Central memory CD8-positive, alpha-beta T cell (primary cell): ENCODE data around the gene MAML3.

ENCODE experiments used
- ATAC-seq: fragments of 150-1000 bp; cut with Tn5 transposase; replicated peaks from 2 replicates; pipeline ENCODE4 v1.10.0; 2022; ENCODE audit warnings: mild to moderate bottlenecking, moderate FRiP score, moderate number of reproducible peaks; ENCODE audit not compliant: poor library complexity, severe bottlenecking; ENCODE audit errors: extremely low read depth
- DNase-seq, 2 donors: peaks; one replicate each; pipeline ENCODE4 v3.0.0; 2021; ENCODE audit warnings: low spot score in 2 of 2
- H3K27ac Mint-ChIP-seq: one replicate; pipeline ENCODE4 v1.8.0; 2022; ENCODE audit warnings: low read depth, mild to moderate bottlenecking, moderate library complexity, mixed read lengths
- H3K27me3 Mint-ChIP-seq: one replicate; pipeline ENCODE4 v1.8.0; 2022; ENCODE audit warnings: mixed read lengths
- H3K36me3 Mint-ChIP-seq: one replicate; pipeline ENCODE4 v1.8.0; 2022; ENCODE audit warnings: mild to moderate bottlenecking, moderate library complexity, mixed read lengths; ENCODE audit not compliant: insufficient read depth
- H3K4me1 Mint-ChIP-seq: one replicate; pipeline ENCODE4 v1.8.0; 2022; ENCODE audit warnings: mixed read lengths
- H3K4me3 Mint-ChIP-seq: one replicate; pipeline ENCODE4 v1.8.0; 2022; ENCODE audit warnings: mild to moderate bottlenecking, moderate library complexity, mixed read lengths
- H3K9me3 Mint-ChIP-seq: one replicate; pipeline ENCODE4 v1.8.0; 2022; ENCODE audit warnings: mixed read lengths

Gene MAML3

DNA sequence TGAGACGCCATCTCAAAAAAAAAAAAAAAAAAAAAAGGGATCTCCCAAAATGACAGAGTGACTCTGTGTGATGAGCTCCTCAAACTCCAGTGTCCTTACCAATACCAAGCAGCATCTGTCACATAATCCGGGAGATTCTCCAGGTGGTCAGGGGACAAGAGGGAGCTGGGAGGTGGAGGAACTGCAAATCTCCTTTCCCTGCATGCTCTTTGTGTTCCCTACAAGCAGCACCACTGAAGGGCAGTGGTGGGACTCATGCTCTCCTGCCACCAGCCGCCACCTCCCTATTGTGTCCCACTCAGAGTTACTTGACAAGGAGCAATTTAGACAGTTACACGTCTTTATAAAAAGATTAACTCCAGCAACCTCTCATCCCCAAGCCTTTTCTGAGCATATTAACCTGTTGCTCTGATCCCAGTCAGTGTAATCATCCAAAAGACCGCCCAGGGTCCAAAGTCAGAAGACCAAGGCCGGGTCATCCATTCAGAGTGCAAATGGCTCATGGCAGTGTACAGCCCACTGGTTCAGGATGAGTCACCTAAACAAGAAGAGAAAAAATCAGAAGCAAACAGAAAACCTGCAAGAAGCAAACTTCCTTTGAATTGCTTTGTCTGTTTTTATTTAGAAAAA lies 464.8 kb downstream of the MAML3 start:
- H3K27me3 Mint-ChIP-seq, result no peaks in the 10 kb centered on the region
- H3K4me3 Mint-ChIP-seq, result no peak overlapping the region
- H3K9me3 Mint-ChIP-seq, result no peaks in the 10 kb centered on the region
- H3K36me3 Mint-ChIP-seq, result no peaks in the 10 kb centered on the region
- no peaks in the 10 kb centered on the region for H3K4me1 Mint-ChIP-seq
- H3K27ac Mint-ChIP-seq, result no peak overlapping the region
- DNase-seq (no peak), ATAC-seq (no peak)

DNA sequence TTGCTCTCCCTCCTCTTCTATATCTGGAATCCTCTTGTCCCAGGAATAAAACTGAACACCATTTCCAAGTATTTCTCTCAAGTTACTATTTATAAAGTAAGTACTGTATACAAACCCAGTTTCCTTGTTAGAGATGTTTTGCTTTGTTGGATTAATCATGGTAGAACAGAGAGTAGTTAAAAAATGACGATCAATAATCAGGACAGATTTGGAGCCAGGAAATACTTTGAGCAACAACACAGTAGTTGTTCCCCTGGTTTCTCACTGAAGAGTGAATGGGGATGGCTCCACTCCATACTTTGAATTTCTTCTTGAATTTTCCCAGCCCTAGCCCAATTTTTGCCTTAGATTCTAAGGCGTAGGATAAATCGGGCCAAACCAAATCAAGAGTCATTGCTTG lies 467.0 kb downstream of the MAML3 start:
- DNase-seq (no peak), ATAC-seq (no peak)
- Mint-ChIP-seq H3K4me3 (no peak overlapping the region), H3K36me3 (no peaks in the 10 kb centered on the region), H3K9me3 (no peaks in the 10 kb centered on the region), H3K27ac (no peak overlapping the region), H3K4me1 (no peaks in the 10 kb centered on the region), H3K27me3 (no peaks in the 10 kb centered on the region)

DNA sequence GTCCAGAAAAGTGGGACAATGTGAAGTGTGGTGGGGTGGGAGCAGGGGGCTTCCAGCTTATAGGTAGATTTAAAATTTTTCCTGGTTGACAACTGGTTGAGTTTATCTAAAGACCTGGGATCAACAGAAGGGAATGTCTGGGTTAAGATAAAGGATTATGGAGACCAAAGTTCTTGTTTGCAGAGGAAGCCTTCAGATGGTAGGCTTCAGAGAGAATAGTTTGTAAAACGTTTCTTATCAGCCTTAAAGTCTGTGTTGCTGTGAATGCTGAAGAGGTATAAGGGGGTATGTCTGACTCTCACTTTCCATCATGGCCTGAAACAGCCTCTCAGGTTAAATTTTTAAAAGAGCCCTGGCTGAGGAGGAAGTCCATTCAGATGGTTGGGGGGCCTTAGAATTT lies 467.9 kb downstream of the MAML3 start:
- no peaks in the 10 kb centered on the region for H3K9me3 Mint-ChIP-seq
- H3K36me3 Mint-ChIP-seq, result no peaks in the 10 kb centered on the region
- H3K27ac Mint-ChIP-seq, result no peak overlapping the region
- DNase-seq, result no peak
- no peak for ATAC-seq
- H3K27me3 Mint-ChIP-seq, result no peaks in the 10 kb centered on the region
- H3K4me3 Mint-ChIP-seq, result no peak overlapping the region
- no peaks in the 10 kb centered on the region for H3K4me1 Mint-ChIP-seq

DNA sequence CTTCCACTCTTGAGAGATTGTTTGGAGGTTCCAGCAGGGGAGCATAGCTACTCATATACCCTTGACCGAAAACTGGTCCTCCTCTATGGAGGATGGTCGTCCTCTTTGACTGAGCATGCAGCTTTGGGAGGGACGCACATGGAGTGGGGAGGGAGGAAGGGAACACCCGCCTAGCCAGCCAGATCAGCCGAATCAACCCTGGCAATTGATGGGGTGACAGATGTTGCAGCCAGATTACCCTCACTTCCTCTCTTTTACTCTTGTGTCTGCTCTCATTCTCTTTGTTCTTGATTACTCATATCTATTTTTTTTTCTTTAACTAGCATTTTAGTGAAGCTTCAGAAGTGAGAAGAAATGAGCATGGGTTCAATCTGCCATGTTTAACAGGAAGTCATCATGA lies 468.8 kb downstream of the MAML3 start:
- no peak overlapping the region for H3K4me3 Mint-ChIP-seq
- DNase-seq, result no peak

DNA sequence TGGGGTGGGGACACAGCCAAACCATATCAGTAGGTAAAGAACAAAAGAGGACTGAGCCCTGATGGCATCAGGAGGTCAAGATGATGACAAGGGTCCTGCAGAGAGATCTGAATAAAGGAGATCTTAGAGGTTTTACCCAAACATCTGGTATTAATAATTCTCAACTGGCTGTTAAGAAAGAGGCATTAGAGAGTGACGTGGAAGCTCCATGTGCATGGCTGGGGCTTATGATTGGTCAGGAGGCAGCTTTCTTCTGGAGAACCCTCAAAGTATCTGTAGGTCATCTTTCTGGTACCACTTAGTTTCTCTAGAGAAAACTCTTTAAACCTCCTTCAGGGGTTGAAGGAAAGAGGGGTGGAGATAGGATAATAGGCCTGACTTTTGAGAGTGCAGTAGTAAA lies 469.6 kb downstream of the MAML3 start:
- H3K36me3 Mint-ChIP-seq, result no peaks in the 10 kb centered on the region
- H3K27ac Mint-ChIP-seq, result no peak overlapping the region
- H3K4me3 Mint-ChIP-seq, result no peak overlapping the region
- no peaks in the 10 kb centered on the region for H3K27me3 Mint-ChIP-seq
- no peaks in the 10 kb centered on the region for H3K4me1 Mint-ChIP-seq
- no peaks in the 10 kb centered on the region for H3K9me3 Mint-ChIP-seq
- DNase-seq (no peak), ATAC-seq (no peak)

More for the DNA sequence above, 468.8 kb downstream of the MAML3 start:
- no peaks in the 10 kb centered on the region for H3K27me3 Mint-ChIP-seq
- no peak overlapping the region for H3K27ac Mint-ChIP-seq
- H3K4me1 Mint-ChIP-seq, result no peaks in the 10 kb centered on the region
- no peak for ATAC-seq
- no peaks in the 10 kb centered on the region for H3K36me3 Mint-ChIP-seq
- H3K9me3 Mint-ChIP-seq, result no peaks in the 10 kb centered on the region

DNA sequence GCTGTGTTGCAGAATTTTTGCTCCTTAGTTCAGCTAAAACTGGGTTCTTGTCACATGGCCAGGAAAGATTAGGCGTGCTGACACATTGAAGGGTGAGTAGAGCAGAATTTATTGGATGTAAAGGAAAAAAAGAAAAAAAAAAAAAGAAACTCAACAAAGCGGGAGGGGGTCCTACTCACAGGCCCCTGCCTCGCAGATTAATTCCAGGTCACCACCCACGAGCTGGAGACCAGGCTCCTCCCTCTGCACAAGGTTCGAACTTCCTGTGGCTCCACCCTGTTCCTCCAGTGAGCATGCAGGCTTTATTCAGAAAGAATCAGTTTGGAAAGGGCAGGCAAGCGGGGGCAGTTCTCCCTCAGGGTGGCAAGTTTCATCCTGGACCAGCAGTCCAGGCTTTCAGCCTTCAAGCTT lies 471.2 kb downstream of the MAML3 start:
- H3K36me3 Mint-ChIP-seq, result no peaks in the 10 kb centered on the region
- ATAC-seq (no peak), DNase-seq (no peak)
- H3K27me3 Mint-ChIP-seq, result no peaks in the 10 kb centered on the region
- no peaks in the 10 kb centered on the region for H3K9me3 Mint-ChIP-seq
- no peak overlapping the region for H3K4me3 Mint-ChIP-seq
- no peak overlapping the region for H3K27ac Mint-ChIP-seq
- H3K4me1 Mint-ChIP-seq, result no peaks in the 10 kb centered on the region

DNA sequence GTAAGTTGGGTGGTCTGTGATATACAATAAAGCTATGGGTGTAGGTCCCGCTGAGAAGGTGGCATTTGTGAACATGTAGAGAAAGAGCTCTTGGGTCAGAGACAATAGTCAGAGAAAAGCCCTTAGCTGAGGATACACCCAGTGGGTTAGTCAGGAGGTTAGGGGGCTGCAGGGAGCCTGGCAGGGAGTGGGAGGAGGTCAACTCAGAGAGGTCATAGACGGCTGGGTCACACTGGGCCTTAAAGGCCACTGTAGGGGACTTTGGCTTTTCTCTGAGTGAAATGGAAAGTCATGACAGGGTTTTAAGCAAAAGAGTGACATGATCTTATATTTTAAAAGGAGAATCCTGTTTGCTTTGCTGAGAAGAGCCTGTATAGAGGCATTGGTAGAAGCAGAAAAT lies 471.7 kb downstream of the MAML3 start:
- DNase-seq (no peak), ATAC-seq (no peak)
- Mint-ChIP-seq H3K36me3 (no peaks in the 10 kb centered on the region), H3K4me1 (no peaks in the 10 kb centered on the region), H3K27ac (no peak overlapping the region), H3K4me3 (no peak overlapping the region), H3K9me3 (no peaks in the 10 kb centered on the region), H3K27me3 (no peaks in the 10 kb centered on the region)

DNA sequence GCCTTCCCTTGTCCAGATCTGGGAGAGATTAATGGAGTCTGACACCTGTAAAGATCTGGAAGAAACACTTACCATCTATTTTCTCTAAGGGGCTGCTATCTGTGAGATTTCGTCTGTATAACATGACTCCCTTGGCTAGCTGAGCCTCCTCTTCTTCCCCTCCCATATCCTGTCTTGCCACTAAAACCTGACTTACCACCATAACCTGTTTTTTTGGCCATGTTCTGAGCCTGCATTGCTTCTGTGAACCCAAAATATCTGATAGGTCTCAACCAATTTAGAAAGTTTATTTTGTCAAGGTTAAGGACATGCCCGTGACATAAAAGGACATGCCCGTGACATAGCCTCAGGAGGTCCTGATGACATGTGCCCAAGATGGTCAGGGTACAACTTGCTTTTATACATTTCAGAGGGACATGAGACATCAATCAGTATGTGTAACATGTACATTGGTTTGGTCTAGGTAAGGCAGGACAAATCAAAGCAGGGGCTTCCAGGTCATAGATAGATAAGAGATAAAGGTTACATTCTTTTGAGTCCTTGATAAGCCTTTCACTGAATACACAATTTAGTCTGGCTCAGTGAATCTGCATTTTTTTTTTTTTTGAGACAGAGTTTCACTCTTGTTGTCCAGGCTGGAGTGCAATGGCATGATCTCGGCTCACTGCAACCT lies 476.9 kb downstream of the MAML3 start:
- Mint-ChIP-seq H3K27me3 (no peaks in the 10 kb centered on the region), H3K4me3 (no peak overlapping the region), H3K36me3 (peaks cover 1% of the 10 kb centered on the region), H3K9me3 (no peaks in the 10 kb centered on the region), H3K4me1 (no peaks in the 10 kb centered on the region), H3K27ac (no peak overlapping the region)
- no peak for DNase-seq
- no peak for ATAC-seq

DNA sequence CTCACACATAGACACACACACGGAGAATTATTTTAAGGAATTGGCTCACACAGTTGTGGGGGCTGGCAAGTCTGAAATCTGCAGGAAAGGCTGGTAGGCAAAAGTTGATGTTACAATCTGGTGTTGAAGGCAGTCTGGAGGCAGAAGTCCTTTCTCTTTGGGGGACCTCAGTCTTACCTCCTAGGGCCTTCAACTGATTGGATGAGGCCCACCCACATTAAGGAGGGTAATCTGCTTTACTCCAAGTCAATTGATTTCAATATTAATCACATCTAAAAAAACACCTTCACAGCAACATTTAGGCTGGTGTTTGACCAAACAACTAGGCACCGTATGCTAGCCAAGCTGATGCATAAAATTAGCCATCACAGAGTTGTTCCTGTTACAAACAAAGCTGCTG lies 477.6 kb downstream of the MAML3 start:
- Mint-ChIP-seq H3K9me3 (no peaks in the 10 kb centered on the region), H3K27ac (no peak overlapping the region)

DNA sequence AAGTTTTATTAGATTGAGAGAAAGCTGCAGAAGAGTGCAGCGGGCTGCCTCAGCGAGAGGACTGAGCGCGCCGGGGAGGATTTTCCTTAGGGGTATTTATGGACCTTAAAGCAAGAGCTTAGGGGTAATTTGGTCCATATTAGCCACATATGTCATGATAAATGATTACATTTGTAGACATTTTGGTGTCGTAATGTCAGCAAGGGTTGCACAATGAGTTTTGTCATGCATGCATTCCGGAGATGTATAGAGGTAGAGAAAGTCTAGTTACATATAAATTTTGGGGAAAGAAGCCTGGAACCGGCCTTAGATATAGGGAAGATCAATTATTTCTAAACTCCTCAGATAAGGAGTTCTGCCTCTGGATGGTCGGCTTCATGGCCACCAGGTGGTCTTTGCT lies 478.3 kb downstream of the MAML3 start:
- Mint-ChIP-seq H3K4me1 (no peaks in the 10 kb centered on the region), H3K9me3 (no peaks in the 10 kb centered on the region)

More for the DNA sequence above, 477.6 kb downstream of the MAML3 start:
- no peaks in the 10 kb centered on the region for H3K27me3 Mint-ChIP-seq
- DNase-seq (no peak), ATAC-seq (no peak)
- H3K4me3 Mint-ChIP-seq, result no peak overlapping the region
- H3K4me1 Mint-ChIP-seq, result no peaks in the 10 kb centered on the region
- H3K36me3 Mint-ChIP-seq, result peaks cover 1% of the 10 kb centered on the region

DNA sequence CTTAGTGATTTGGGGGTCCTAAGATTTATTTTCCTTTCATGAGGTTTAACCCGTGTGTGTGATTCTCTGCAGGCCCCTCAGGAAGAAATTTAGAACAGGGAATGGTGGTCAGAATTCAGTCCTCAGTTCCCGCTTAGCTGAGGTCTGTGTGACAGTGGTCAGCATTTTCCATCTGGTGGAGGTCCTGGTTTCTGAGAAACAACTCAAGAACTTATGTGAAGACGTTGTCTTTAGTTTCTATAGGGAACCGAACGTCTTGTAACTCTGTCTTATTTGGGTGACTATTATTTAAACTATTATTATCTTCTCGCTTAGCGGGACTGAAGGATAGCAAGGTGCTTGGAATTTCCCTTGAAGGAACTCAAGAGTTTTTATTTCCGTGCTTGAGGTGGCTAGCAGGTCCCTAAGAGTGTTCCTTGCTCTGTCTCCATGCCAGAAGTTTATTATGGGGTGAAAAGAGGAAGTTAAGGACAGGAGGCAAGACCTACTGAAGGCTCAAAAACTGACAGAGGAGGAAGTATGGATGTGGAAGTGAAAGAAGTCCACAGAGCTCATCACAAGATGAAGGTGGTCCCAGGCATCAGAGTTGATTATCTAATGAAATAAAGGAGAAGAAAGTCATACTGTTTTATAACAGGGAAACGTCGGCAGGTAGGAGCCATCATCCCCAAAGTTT lies 479.0 kb downstream of the MAML3 start:
- H3K4me3 Mint-ChIP-seq, result no peak overlapping the region
- DNase-seq (no peak), ATAC-seq (peak; percentile 19)
- H3K9me3 Mint-ChIP-seq, result no peaks in the 10 kb centered on the region
- H3K27ac Mint-ChIP-seq, result no peak overlapping the region
- H3K27me3 Mint-ChIP-seq, result no peaks in the 10 kb centered on the region
- H3K4me1 Mint-ChIP-seq, result peaks cover under 1% of the 10 kb centered on the region
- H3K36me3 Mint-ChIP-seq, result peaks cover 1% of the 10 kb centered on the region

More for the DNA sequence above, 478.3 kb downstream of the MAML3 start:
- H3K36me3 Mint-ChIP-seq, result peaks cover 1% of the 10 kb centered on the region
- H3K27ac Mint-ChIP-seq, result no peak overlapping the region
- no peak for ATAC-seq
- H3K4me3 Mint-ChIP-seq, result no peak overlapping the region
- DNase-seq, result no peak
- no peaks in the 10 kb centered on the region for H3K27me3 Mint-ChIP-seq

DNA sequence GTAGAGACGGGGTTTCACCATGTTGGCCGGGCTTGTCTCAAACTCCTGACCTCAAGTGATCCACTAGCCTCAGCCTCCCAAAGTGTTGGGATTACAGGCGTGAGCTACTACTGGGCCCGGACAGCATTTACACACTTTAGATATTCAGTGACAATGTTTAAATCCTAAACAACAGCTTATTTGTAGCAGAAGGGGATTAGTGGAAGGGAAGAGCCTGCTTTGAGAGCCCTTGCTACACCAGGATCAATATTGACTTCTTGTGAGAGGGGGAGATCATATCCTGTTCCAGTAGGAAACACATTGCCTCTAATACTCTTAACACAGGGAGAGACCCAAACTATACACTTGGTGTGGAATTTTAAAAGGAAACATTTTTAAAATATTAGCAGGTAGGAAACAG lies 481.3 kb downstream of the MAML3 start:
- Mint-ChIP-seq H3K4me3 (no peak overlapping the region), H3K9me3 (no peaks in the 10 kb centered on the region), H3K36me3 (peaks cover 1% of the 10 kb centered on the region), H3K4me1 (peaks cover 7% of the 10 kb centered on the region), H3K27ac (no peak overlapping the region), H3K27me3 (no peaks in the 10 kb centered on the region)
- no peak for ATAC-seq
- no peak for DNase-seq

DNA sequence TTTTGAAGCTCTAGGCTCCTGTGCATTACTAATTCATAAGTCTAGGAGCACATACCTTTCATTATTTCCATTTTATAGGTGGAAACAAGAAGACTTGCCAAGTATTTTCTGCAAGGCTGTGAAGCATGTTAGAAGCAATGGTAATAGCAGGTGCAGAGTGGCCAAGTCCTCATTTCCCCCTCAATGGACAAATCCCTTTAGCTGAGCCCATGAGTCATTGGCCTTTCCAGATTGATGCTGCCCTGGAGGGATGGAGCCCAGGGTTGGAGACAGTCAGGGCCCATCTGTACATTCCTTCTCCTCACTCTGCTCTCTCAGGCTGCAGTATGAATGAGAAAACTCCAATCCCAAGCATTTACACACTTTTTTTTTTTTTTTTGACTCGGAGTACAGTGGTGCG lies 481.8 kb downstream of the MAML3 start:
- ATAC-seq (no peak), DNase-seq (no peak)
- Mint-ChIP-seq H3K9me3 (no peaks in the 10 kb centered on the region), H3K27ac (no peak overlapping the region), H3K4me3 (no peak overlapping the region), H3K27me3 (no peaks in the 10 kb centered on the region), H3K4me1 (peaks cover 7% of the 10 kb centered on the region), H3K36me3 (peaks cover 1% of the 10 kb centered on the region)
